ENCODE measurements around the gene ARVCF.
A peak's percentile ranks its signal among the peaks of the same experiment; 100 is the strongest.

GRCh38 chr22:19970479-19971275 lies 45.9 kb downstream of the ARVCF start:
- TF ChIP-seq CTCF (conservative IDR thresholded peaks at IDR 0.05) (peak; percentile 91), EZH2 (IDR thresholded peaks at IDR 0.05; ENCODE audit: low read depth) (no peak)
